GM23248 (cell line): Measurements from ENCODE around the gene ZNF282. TPM values are rescaled to one million over a fixed set of nuclear protein-coding genes. Genes with fewer than 3 reads are reported as not detected.

Experiments used
- DNase-seq: peaks from one replicate; pipeline ENCODE4 v3.0.0-alpha.2; 2015
- H2AFZ ChIP-seq: fragments of 200-600 bp; sonication (generic); 2 replicates; pipeline ENCODE4 v1.6.1; 2016; ENCODE audit warnings: antibody characterized with exemption
- H3F3A ChIP-seq: fragments of 200-600 bp; sonication (generic); 2 replicates; pipeline ENCODE4 v1.6.1; 2016; ENCODE audit warnings: mild to moderate bottlenecking, antibody characterized with exemption, mixed run types; ENCODE audit not compliant: insufficient read depth
- H3K27ac ChIP-seq: fragments of 200-600 bp; sonication (generic); 2 replicates; pipeline ENCODE4 v1.5.1; 2016; ENCODE audit warnings: mild to moderate bottlenecking
- H3K27me3 ChIP-seq: fragments of 200-600 bp; sonication (generic); replicated peaks from 2 replicates; pipeline ENCODE4 v1.6.1; 2016; ENCODE audit warnings: mild to moderate bottlenecking; ENCODE audit not compliant: insufficient read depth
- H3K36me3 ChIP-seq: fragments of 200-600 bp; sonication (generic); 2 replicates; pipeline ENCODE4 v1.6.1; 2016; ENCODE audit warnings: low read depth, mild to moderate bottlenecking
- H3K4me1 ChIP-seq: fragments of 200-600 bp; sonication (generic); 2 replicates; pipeline ENCODE4 v1.6.1; 2016; ENCODE audit warnings: mild to moderate bottlenecking; ENCODE audit not compliant: insufficient read depth
- H3K4me2 ChIP-seq: fragments of 200-600 bp; sonication (generic); one replicate; pipeline ENCODE4 v1.6.1; 2016; ENCODE audit warnings: mild to moderate bottlenecking; ENCODE audit not compliant: unreplicated experiment
- H3K4me3 ChIP-seq: fragments of 200-600 bp; sonication (generic); 2 replicates; pipeline ENCODE4 v1.5.1; 2016; ENCODE audit warnings: mild to moderate bottlenecking
- H3K79me2 ChIP-seq: fragments of 200-600 bp; sonication (generic); 2 replicates; pipeline ENCODE4 v1.6.1; 2016; ENCODE audit warnings: mild to moderate bottlenecking; ENCODE audit not compliant: insufficient read depth
- H3K9ac ChIP-seq: fragments of 200-600 bp; sonication (generic); 2 replicates; pipeline ENCODE4 v1.6.1; 2016; ENCODE audit warnings: mild to moderate bottlenecking
- H3K9me2 ChIP-seq: fragments of 200-600 bp; sonication (generic); 2 replicates; pipeline ENCODE4 v1.6.1; 2016; ENCODE audit warnings: mixed run types, mild to moderate bottlenecking, moderate library complexity; ENCODE audit not compliant: insufficient read depth
- H3K9me3 ChIP-seq: fragments of 200-600 bp; sonication (generic); one replicate; pipeline ENCODE4 v1.6.1; 2017; ENCODE audit warnings: low read depth
- H4K20me1 ChIP-seq: fragments of 200-600 bp; sonication (generic); 2 replicates; pipeline ENCODE4 v1.6.0; 2016; ENCODE audit not compliant: insufficient read depth
- EZH2 ChIP-seq: fragments of 200-600 bp; sonication (generic); IDR thresholded peaks from 2 replicates; pipeline ENCODE4 v1.6.1; 2018; ENCODE audit warnings: antibody characterized with exemption, mild to moderate bottlenecking; ENCODE audit not compliant: insufficient read depth, poor library complexity, severe bottlenecking
- EZH2phosphoT487 ChIP-seq: fragments of 200-600 bp; sonication (generic); IDR thresholded peaks from 2 replicates; pipeline ENCODE4 v1.6.1; 2018; ENCODE audit warnings: antibody characterized with exemption, moderate library complexity, mild to moderate bottlenecking, low read depth; ENCODE audit not compliant: insufficient read depth
- WGBS, 2 experiments: methylation state at CpG; one replicate each; pipeline ENCODE4 v1.1.6; 2015 to 2017; ENCODE audit warnings: low lambda C conversion rate in 2 of 2, low coverage in 1 of 2; ENCODE audit errors: missing lambda C conversion rate in 2 of 2; 5-methylcytosine and 5-hydroxymethylcytosine counted together
- in situ Hi-C: fragments of 300-500 bp; cut with MboI; formaldehyde crosslinking; loops from 2 replicates; pipeline ENCODE4 v1.15.0; 2020
- polyA plus RNA-seq: library from polyadenylated mRNA; unstranded; fragments of >200 nt; fragmentation: Nextera tagmentation; extraction: Ambion mirVana; gene quantifications from 2 replicates; pipeline ENCODE4 v1.2.1, GENCODE V29; 2016
- total RNA-seq: library from RNA; depleted of rRNA; stranded (reverse); fragments of >200 nt; shearing (Covaris generic); gene quantifications from 2 replicates; pipeline ENCODE4 v1.2.3, GENCODE V29; 2014

The ZNF282 gene
- total and polyA plus RNA-seq, 2 experiments from 2014 or later: 2.8 to 24.1 TPM

GRCh38 chr7:149161241-149161848 lies 34.0 kb upstream of the ZNF282 start:
- no peak for TF ChIP-seq EZH2phosphoT487
- no peak for TF ChIP-seq EZH2
- Histone ChIP-seq H3K36me3 (peaks cover 29% of the 10 kb centered on the region; the same call in 1 of the 2 replicates), H3K9ac (no peak overlapping the region), H3K4me2 (no peak overlapping the region), H3K27ac (no peak overlapping the region), H2AFZ (no peak overlapping the region), H3K9me3 (no peaks in the 10 kb centered on the region), H3K9me2 (no peaks in the 10 kb centered on the region), H3K27me3 (no peaks in the 10 kb centered on the region), H4K20me1 (no peaks in the 10 kb centered on the region), H3K4me1 (peaks cover 7% of the 10 kb centered on the region; the same call in 1 of the 2 replicates), H3K4me3 (no peak overlapping the region), H3F3A (peaks cover 8% of the 10 kb centered on the region; the same call in 1 of the 2 replicates), H3K79me2 (peaks cover 92% of the 10 kb centered on the region)
- 45 to 46% methylated on average over 5 of the region's 5 CpGs for WGBS, 2 experiments
- in situ Hi-C loops: no loop called here
- peak; percentile 45 for DNase-seq

DNA sequence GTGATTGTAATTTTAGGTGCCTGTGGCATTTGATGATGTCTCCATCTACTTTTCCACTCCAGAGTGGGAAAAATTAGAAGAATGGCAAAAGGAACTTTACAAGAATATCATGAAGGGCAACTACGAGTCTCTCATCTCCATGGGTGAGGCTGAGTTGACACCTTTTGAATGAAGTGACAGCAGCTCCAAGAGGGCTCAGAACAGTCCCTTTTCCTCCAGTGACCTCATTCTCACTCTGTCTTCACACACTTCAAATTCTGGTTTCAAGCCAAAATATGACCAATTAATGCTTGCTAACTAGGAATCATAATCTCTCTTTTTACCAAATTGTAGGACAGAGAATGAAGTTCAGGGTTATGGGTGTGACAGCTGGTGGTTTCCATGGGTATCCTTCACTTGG lies 29.2 kb upstream of the ZNF282 start:
- peaks cover 5% of the 10 kb centered on the region; the same call in 1 of the 2 replicates for H3K4me1 ChIP-seq
- H3K9me3 ChIP-seq: no peaks in the 10 kb centered on the region
- no peak for DNase-seq
- no peaks in the 10 kb centered on the region for H4K20me1 ChIP-seq
- H3K27ac ChIP-seq: no peak overlapping the region
- WGBS, 2 experiments: 52 to 54% methylated on average over 1 of the region's 1 CpG
- H3F3A ChIP-seq: peaks cover 4% of the 10 kb centered on the region; the same call in 1 of the 2 replicates
- H3K36me3 ChIP-seq: peaks cover 57% of the 10 kb centered on the region; the same call in 1 of the 2 replicates
- H3K9ac ChIP-seq: no peak overlapping the region
- H3K9me2 ChIP-seq: no peaks in the 10 kb centered on the region
- no peak overlapping the region for H3K4me3 ChIP-seq
- no peak overlapping the region for H3K4me2 ChIP-seq
- no peak overlapping the region for H2AFZ ChIP-seq
- in situ Hi-C loops: no loop called here
- TF ChIP-seq EZH2phosphoT487 (no peak), EZH2 (no peak)
- H3K79me2 ChIP-seq: peaks cover 50% of the 10 kb centered on the region
- no peaks in the 10 kb centered on the region for H3K27me3 ChIP-seq

DNA sequence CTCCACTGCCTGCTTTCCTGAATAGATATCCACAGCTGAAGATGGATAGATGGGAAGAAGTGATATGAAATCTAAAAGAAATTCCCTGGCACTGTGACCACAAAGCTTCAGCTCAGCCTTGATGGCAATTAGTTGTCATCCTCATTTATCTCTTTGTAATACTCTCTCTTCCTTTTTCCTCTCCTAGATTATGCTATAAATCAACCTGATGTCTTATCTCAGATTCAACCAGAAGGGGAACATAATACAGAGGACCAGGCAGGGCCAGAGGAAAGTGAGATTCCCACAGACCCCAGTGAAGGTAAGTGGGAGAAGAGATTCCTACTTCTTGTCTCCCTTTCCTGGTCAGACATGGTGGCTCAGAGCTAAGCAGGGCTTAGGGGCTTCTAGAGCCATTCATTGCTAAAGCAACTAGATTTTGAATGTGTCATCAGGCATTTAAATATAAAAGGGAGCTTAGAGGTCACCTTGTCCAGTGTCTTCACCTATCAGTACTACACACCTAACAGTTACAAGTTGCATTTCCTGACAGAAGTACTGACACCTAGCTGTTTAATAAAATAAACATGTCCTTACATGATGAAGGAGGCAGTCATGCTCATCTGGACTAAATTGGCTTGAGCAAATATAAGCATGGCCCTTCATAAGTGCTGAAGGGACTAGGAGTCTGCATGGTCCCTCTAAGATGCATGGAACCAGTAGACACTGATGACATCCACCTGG lies 28.6 kb upstream of the ZNF282 start:
- Histone ChIP-seq H3K4me3 (no peak overlapping the region), H3K27me3 (no peaks in the 10 kb centered on the region), H3K9ac (no peak overlapping the region), H3K4me1 (no peaks in the 10 kb centered on the region), H3K4me2 (no peak overlapping the region), H3K36me3 (peaks cover 57% of the 10 kb centered on the region; the same call in 1 of the 2 replicates), H3F3A (no peaks in the 10 kb centered on the region), H2AFZ (no peak overlapping the region), H3K9me2 (no peaks in the 10 kb centered on the region), H3K27ac (no peak overlapping the region), H4K20me1 (no peaks in the 10 kb centered on the region), H3K79me2 (peaks cover 49% of the 10 kb centered on the region), H3K9me3 (no peaks in the 10 kb centered on the region)
- in situ Hi-C loops: no loop called here
- no peak for TF ChIP-seq EZH2
- no peak for TF ChIP-seq EZH2phosphoT487
- DNase-seq: no peak

DNA sequence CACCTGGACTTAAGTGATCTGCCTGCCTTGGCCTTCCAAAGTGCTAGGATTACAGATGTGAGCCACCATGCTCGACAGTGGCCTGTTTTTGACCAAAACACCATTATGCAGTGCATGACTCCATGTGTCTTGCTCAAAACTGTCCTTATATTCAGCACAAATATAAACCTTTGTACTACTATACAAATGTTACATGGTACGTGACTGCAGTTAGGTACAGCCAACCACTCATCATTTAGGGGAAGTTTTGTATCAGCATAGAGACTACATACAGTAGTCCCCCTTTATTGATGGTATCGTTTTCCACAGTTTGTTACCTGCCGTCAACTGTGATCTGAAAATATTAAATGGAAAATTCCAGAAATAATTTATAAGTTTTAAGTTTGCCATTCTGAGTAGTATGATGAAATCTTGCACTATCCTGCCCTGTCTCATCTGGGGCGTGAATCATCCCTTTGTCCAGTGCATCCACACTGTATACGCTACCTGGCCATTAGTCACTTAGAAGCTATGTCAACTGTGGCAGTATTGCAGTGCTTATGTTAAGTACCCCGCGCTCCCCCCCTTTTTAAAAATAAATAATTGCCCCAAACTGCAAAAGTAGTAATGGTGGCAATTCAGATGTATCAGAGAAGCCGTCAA lies 23.3 kb upstream of the ZNF282 start:
- Histone ChIP-seq H3K9me3 (no peaks in the 10 kb centered on the region), H3K79me2 (peaks cover 20% of the 10 kb centered on the region; the same call in 1 of the 2 replicates), H3K4me1 (no peaks in the 10 kb centered on the region), H4K20me1 (no peaks in the 10 kb centered on the region), H3K27ac (no peak overlapping the region), H3K4me3 (no peak overlapping the region), H3K9ac (no peak overlapping the region), H3F3A (no peaks in the 10 kb centered on the region), H3K9me2 (no peaks in the 10 kb centered on the region), H3K4me2 (no peak overlapping the region), H3K36me3 (peaks cover 50% of the 10 kb centered on the region), H2AFZ (no peak overlapping the region), H3K27me3 (no peaks in the 10 kb centered on the region)
- WGBS, 2 experiments: 81 to 95% methylated on average over 8 to 9 of the region's 9 CpGs
- peak; percentile 32 for DNase-seq
- TF ChIP-seq EZH2 (no peak), EZH2phosphoT487 (no peak)
- in situ Hi-C loops: no loop called here
